K562 (cell line): ENCODE measurements around the gene RABL6. TPM values are rescaled to one million over a fixed set of nuclear protein-coding genes. Genes with fewer than 3 reads are reported as not detected.

ENCODE experiments used
- ATF1 ChIP-seq, 2 experiments: fragments of 450-650 bp in 1 of 2; IDR thresholded peaks; 2 replicates each; pipeline ENCODE4 v1.6.1; 2016; ENCODE audit warnings: missing compliant biosample characterization in 1 of 2, missing genetic modification characterization in 1 of 2
- BMI1 ChIP-seq: fragments of 150-350 bp; IDR thresholded peaks from 2 replicates; pipeline ENCODE4 v1.6.1; 2014; ENCODE audit warnings: low read length
- E2F3 ChIP-seq: fragments of 250-450 bp; sonication (Bioruptor Pico); IDR thresholded peaks from 2 replicates; pipeline ENCODE4 v1.4.0; 2020; ENCODE audit warnings: mild to moderate bottlenecking
- KDM4B ChIP-seq, 2 experiments: fragments of 450-650 bp in 1 of 2; sonication (generic) in 1 of 2; IDR thresholded peaks; 2 replicates each; pipeline ENCODE4 v1.6.1; 2016 to 2017; ENCODE audit warnings: borderline replicate concordance in 2 of 2, antibody characterized with exemption in 1 of 2, low read depth in 1 of 2, mild to moderate bottlenecking in 1 of 2
- MAZ ChIP-seq, 2 experiments: fragments of 450-650 bp in 1 of 2; sonication (generic) in 1 of 2; formaldehyde crosslinking; IDR thresholded peaks in 1 of 2; conservative IDR thresholded peaks in 1 of 2; 2 replicates each; pipeline versions ENCODE4 v1.4.0 to v1.5.0; 2020; ENCODE audit warnings: mild to moderate bottlenecking in 1 of 2, missing genetic modification reagents in 1 of 2
- OTX1 ChIP-seq: fragments of 450-650 bp; formaldehyde crosslinking; IDR thresholded peaks from 2 replicates; pipeline ENCODE4 v1.4.0; 2022; ENCODE audit warnings: mild to moderate bottlenecking
- PHF21A ChIP-seq: fragments of 450-650 bp; IDR thresholded peaks from 2 replicates; pipeline ENCODE4 v1.6.1; 2017; ENCODE audit warnings: low read depth, borderline replicate concordance
- ZFX ChIP-seq: sonication (generic); formaldehyde crosslinking; IDR thresholded peaks from 2 replicates; pipeline ENCODE4 v1.8.0; 2022; ENCODE audit warnings: mild to moderate bottlenecking, missing genetic modification reagents, moderate library complexity
- ZNF324 ChIP-seq: fragments of 250-450 bp; sonication (Bioruptor Pico); IDR thresholded peaks from 2 replicates; pipeline ENCODE4 v1.4.0; 2020; ENCODE audit warnings: mild to moderate bottlenecking
- ZNF445 ChIP-seq: fragments of 250-450 bp; sonication (Bioruptor Pico); IDR thresholded peaks from 2 replicates; pipeline ENCODE4 v1.4.0; 2020; ENCODE audit warnings: low read depth, mild to moderate bottlenecking, moderate library complexity
- ZNF76 ChIP-seq: fragments of 250-450 bp; sonication (Bioruptor Pico); IDR thresholded peaks from 2 replicates; pipeline ENCODE4 v1.4.0; 2020; ENCODE audit warnings: mild to moderate bottlenecking, moderate library complexity, borderline replicate concordance
- ZNF79 ChIP-seq: fragments of 250-450 bp; sonication (Bioruptor Pico); IDR thresholded peaks from 2 replicates; pipeline ENCODE4 v1.4.0; 2020; ENCODE audit warnings: low read depth, mild to moderate bottlenecking, moderate library complexity
- polyA plus RNA-seq, 8 experiments: library from polyadenylated mRNA; depleted of rRNA in 4 of 8; stranded (reverse) in 5 of 8; unstranded in 3 of 8; fragments of >200 nt; fragmentation: Nextera tagmentation in 2 of 8; fragmentation: Illumina TruSeq in 1 of 8; extraction: Ambion mirVana in 2 of 8; extraction: Trizol in 1 of 8; gene quantifications; 2 replicates each; pipeline versions ENCODE4 v1.2.1 to v1.2.3, GENCODE V29; 2011 to 2014; ENCODE audit warnings: inconsistent platforms in 1 of 8, missing spikeins in 1 of 8
- total RNA-seq, 7 experiments: library from RNA; depleted of rRNA in 6 of 7; stranded (reverse); fragments of >200 nt in 6 of 7; fragmentation: Illumina TruSeq in 2 of 7; extraction: Trizol in 2 of 7; gene quantifications; 2 replicates each; pipeline versions ENCODE4 v1.2.1 to v1.2.3, GENCODE V29; 2011 to 2021; ENCODE audit warnings: low replicate concordance in 1 of 7
- TF ChIP-seq, protein P1 (sequence below), 2 experiments: fragments of 450-650 bp; IDR thresholded peaks; 2 replicates each; pipeline ENCODE4 v1.6.1; 2016
- TF ChIP-seq, protein P2 (sequence below): fragments of 450-650 bp; IDR thresholded peaks from 2 replicates; pipeline ENCODE4 v1.6.1; 2016; ENCODE audit warnings: antibody characterized with exemption
- TF ChIP-seq, protein P3 (sequence below): fragments of 450-650 bp; IDR thresholded peaks from 2 replicates; pipeline ENCODE4 v1.6.1; 2016; ENCODE audit warnings: missing biosample characterization, missing genetic modification characterization
- TF ChIP-seq, protein P4 (sequence below): fragments of 250-450 bp; sonication (Bioruptor Pico); IDR thresholded peaks from 2 replicates; pipeline ENCODE4 v1.5.0; 2021
- TF ChIP-seq, protein P5 (sequence below): sonication (generic); formaldehyde crosslinking; IDR thresholded peaks from 2 replicates; pipeline ENCODE4 v1.8.1; 2023; ENCODE audit warnings: missing genetic modification reagents, mild to moderate bottlenecking, borderline replicate concordance

Gene RABL6
- total and polyA plus RNA-seq, 9 of the 15 experiments (the other 6 are each of a cell fraction or from before 2014, with no cell fraction given), result 5.6 to 181 (median 84.5) TPM

DNA sequence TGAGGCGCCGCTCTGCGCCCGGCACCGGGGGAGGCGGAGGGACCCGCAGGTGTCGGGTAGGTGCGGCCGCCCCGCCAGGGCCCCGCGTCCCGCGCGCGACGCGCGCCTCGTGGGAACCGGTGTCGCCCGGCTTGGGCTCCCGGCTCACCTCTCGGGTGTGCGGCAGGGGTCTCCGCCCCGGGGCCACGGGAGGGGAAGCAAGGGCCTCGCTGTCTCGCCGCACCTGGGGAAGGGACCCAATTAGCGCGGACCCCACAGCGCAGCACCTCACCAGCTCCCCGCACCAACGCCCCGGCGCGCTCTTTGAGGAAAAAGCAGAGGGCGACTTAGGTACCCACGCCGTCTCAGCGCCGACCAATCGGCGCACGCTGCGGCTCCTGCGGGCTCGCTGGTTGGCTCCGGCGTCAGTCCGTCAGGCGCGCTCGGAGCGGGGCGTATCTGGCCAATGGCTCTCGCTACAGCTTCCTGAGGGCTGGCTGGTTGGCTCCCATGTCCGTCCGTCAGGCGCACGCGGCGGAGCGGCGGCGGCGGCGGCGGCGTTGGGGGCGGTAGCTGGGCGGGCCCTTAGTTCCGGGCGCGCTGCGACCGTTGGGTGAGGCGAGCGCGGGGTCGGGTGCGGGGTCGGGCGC lies 78.3 kb downstream of the RABL6 start, which contains the start of gene TRAF2 (continued):
- TF ChIP-seq, protein P1, sequence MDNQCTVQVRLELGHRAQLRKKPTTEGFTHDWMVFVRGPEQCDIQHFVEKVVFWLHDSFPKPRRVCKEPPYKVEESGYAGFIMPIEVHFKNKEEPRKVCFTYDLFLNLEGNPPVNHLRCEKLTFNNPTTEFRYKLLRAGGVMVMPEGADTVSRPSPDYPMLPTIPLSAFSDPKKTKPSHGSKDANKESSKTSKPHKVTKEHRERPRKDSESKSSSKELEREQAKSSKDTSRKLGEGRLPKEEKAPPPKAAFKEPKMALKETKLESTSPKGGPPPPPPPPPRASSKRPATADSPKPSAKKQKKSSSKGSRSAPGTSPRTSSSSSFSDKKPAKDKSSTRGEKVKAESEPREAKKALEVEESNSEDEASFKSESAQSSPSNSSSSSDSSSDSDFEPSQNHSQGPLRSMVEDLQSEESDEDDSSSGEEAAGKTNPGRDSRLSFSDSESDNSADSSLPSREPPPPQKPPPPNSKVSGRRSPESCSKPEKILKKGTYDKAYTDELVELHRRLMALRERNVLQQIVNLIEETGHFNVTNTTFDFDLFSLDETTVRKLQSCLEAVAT (IDR thresholded peaks at IDR 0.05), result peak in 1 of 2 experiments; percentile 97; a peak in 2 of 4 replicates
- TF ChIP-seq ZFX (CRISPR knock-in tag), result peak; percentile 74
- no peak for TF ChIP-seq OTX1
- TF ChIP-seq ATF1 (CRISPR knock-in tag; IDR thresholded peaks at IDR 0.05), result peak; percentile 62
- TF ChIP-seq ATF1 (tag; IDR thresholded peaks at IDR 0.05), result peak; percentile 94
- no peak for TF ChIP-seq ZNF79 (CRISPR knock-in tag)
- TF ChIP-seq ZNF445, result no peak
- TF ChIP-seq ZNF76 (CRISPR knock-in tag), result 0 out of 2 replicates have a peak, but pooled peaks have one; percentile 60
- TF ChIP-seq, protein P2, sequence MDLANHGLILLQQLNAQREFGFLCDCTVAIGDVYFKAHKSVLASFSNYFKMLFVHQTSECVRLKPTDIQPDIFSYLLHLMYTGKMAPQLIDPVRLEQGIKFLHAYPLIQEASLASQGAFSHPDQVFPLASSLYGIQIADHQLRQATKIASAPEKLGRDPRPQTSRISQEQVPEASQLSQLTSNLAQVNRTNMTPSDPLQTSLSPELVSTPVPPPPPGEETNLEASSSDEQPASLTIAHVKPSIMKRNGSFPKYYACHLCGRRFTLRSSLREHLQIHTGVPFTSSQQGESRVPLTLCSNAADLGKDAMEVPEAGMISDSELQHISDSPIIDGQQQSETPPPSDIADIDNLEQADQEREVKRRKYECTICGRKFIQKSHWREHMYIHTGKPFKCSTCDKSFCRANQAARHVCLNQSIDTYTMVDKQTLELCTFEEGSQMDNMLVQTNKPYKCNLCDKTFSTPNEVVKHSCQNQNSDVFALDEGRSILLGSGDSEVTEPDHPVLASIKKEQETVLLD, result no peak
- no peak for TF ChIP-seq BMI1
- TF ChIP-seq, protein P3, sequence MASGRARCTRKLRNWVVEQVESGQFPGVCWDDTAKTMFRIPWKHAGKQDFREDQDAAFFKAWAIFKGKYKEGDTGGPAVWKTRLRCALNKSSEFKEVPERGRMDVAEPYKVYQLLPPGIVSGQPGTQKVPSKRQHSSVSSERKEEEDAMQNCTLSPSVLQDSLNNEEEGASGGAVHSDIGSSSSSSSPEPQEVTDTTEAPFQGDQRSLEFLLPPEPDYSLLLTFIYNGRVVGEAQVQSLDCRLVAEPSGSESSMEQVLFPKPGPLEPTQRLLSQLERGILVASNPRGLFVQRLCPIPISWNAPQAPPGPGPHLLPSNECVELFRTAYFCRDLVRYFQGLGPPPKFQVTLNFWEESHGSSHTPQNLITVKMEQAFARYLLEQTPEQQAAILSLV (tag), result no peak
- TF ChIP-seq, protein P4, sequence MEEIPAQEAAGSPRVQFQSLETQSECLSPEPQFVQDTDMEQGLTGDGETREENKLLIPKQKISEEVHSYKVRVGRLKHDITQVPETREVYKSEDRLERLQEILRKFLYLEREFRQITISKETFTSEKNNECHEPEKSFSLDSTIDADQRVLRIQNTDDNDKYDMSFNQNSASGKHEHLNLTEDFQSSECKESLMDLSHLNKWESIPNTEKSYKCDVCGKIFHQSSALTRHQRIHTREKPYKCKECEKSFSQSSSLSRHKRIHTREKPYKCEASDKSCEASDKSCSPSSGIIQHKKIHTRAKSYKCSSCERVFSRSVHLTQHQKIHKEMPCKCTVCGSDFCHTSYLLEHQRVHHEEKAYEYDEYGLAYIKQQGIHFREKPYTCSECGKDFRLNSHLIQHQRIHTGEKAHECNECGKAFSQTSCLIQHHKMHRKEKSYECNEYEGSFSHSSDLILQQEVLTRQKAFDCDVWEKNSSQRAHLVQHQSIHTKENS (CRISPR knock-in tag), result no peak
- peak; percentile 81; the same call in 1 of the 2 replicates for TF ChIP-seq PHF21A
- TF ChIP-seq, protein P5, sequence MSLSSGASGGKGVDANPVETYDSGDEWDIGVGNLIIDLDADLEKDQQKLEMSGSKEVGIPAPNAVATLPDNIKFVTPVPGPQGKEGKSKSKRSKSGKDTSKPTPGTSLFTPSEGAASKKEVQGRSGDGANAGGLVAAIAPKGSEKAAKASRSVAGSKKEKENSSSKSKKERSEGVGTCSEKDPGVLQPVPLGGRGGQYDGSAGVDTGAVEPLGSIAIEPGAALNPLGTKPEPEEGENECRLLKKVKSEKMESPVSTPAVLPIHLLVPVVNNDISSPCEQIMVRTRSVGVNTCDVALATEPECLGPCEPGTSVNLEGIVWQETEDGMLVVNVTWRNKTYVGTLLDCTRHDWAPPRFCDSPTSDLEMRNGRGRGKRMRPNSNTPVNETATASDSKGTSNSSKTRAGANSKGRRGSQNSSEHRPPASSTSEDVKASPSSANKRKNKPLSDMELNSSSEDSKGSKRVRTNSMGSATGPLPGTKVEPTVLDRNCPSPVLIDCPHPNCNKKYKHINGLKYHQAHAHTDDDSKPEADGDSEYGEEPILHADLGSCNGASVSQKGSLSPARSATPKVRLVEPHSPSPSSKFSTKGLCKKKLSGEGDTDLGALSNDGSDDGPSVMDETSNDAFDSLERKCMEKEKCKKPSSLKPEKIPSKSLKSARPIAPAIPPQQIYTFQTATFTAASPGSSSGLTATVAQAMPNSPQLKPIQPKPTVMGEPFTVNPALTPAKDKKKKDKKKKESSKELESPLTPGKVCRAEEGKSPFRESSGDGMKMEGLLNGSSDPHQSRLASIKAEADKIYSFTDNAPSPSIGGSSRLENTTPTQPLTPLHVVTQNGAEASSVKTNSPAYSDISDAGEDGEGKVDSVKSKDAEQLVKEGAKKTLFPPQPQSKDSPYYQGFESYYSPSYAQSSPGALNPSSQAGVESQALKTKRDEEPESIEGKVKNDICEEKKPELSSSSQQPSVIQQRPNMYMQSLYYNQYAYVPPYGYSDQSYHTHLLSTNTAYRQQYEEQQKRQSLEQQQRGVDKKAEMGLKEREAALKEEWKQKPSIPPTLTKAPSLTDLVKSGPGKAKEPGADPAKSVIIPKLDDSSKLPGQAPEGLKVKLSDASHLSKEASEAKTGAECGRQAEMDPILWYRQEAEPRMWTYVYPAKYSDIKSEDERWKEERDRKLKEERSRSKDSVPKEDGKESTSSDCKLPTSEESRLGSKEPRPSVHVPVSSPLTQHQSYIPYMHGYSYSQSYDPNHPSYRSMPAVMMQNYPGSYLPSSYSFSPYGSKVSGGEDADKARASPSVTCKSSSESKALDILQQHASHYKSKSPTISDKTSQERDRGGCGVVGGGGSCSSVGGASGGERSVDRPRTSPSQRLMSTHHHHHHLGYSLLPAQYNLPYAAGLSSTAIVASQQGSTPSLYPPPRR (CRISPR knock-in tag), result no peak
- TF ChIP-seq MAZ (CRISPR knock-in tag; conservative IDR thresholded peaks at IDR 0.05 in 1 of 2, IDR thresholded peaks at IDR 0.05 in 1 of 2), result peak; percentile 49 to 59; a peak in 3 of 4 replicates
- peak; percentile 57; the same call in 1 of the 2 replicates for TF ChIP-seq E2F3 (CRISPR knock-in tag)
- 0 out of 2 replicates have a peak, but pooled peaks have one; percentile 28 for TF ChIP-seq ZNF324 (CRISPR knock-in tag)
- no peak for TF ChIP-seq KDM4B (IDR thresholded peaks at IDR 0.05; ENCODE audit: borderline replicate concordance in 2 of 2, low read depth in 1 of 2)
